Left renal pelvis (tissue), 4 donors: ENCODE measurements around the gene SNED1. TPM values are rescaled to one million over a fixed set of nuclear protein-coding genes. Genes with fewer than 3 reads are reported as not detected.

Experiments used
- DNase-seq, 4 donors: peaks; one replicate each; pipeline ENCODE4 v3.0.0-alpha.2; 2013; ENCODE audit warnings: low read depth in 4 of 4, low spot score in 3 of 4
- polyA plus RNA-seq, 4 donors: library from polyadenylated mRNA; unstranded; fragments of 120-200 nt; gene quantifications; one replicate each; pipeline ENCODE4 v1.2.1, GENCODE V29; 2013; ENCODE audit not compliant: insufficient read length in 4 of 4

SNED1 gene
- polyA plus RNA-seq, 4 donors, result 7.3 to 10.8 (median 8.6) TPM

GRCh38 chr2:241003830-241004564, 5.6 kb downstream of the SNED1 start:
- no peak for DNase-seq

GRCh38 chr2:241005569-241005968, 7.2 kb downstream of the SNED1 start:
- no peak for DNase-seq

- no peak for DNase-seq
These were observed 8.0 kb downstream of the SNED1 start for GRCh38 chr2:241006412-241006811.

GRCh38 chr2:241007111-241007510, 8.7 kb downstream of the SNED1 start:
- DNase-seq, result no peak

- DNase-seq, result no peak
These were observed 9.7 kb downstream of the SNED1 start for GRCh38 chr2:241007880-241008710.

GRCh38 chr2:241008711-241009121, 10.3 kb downstream of the SNED1 start:
- no peak for DNase-seq

- no peak for DNase-seq
These were observed 10.8 kb downstream of the SNED1 start for GRCh38 chr2:241009191-241009590.

- peak in 1 of 4 donors; percentile 40 for DNase-seq
These were observed 11.4 kb downstream of the SNED1 start for GRCh38 chr2:241009601-241010530.

GRCh38 chr2:241010531-241011295, 12.3 kb downstream of the SNED1 start:
- no peak for DNase-seq

- DNase-seq, result no peak
These were observed 12.8 kb downstream of the SNED1 start for GRCh38 chr2:241011296-241011600.

GRCh38 chr2:241011751-241012510, 13.5 kb downstream of the SNED1 start:
- DNase-seq, result no peak

GRCh38 chr2:241014224-241014623, 15.8 kb downstream of the SNED1 start:
- DNase-seq, result no peak

- DNase-seq, result no peak
These were observed 16.3 kb downstream of the SNED1 start for GRCh38 chr2:241014764-241015163.

- DNase-seq, result no peak
These were observed 17.0 kb downstream of the SNED1 start for GRCh38 chr2:241015439-241015838.

GRCh38 chr2:241017228-241017940, 19.0 kb downstream of the SNED1 start:
- no peak for DNase-seq

GRCh38 chr2:241018051-241018891, 19.9 kb downstream of the SNED1 start:
- no peak for DNase-seq

GRCh38 chr2:241019441-241020139, 21.2 kb downstream of the SNED1 start:
- DNase-seq, result no peak
